ENCODE data around the gene PODNL1.

DNA sequence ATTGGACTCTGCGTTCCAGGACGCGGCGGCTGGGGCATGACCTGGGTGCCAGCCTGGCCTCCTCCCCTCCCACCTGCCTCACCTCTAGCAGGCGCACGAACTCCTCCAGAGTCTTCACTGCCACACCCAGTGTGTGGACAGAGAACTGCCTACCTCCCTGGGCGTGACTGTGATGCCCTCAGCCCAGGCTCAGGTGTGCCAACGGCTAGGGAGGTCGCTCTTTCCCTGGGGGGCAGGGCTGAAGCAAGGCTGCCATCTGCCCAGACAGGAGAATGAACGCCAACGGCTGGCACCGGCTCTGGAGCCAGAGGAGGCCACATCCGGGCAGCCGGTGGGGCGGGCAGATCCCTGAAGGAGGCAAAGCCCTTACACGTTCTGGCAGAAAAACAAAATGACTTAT is 49.9 kb downstream of the PODNL1 start:
- no peak for TF ChIP-seq CTCF (conservative IDR thresholded peaks at IDR 0.05; ENCODE audit: low read depth in 2 of 2)
- TF ChIP-seq POLR2AphosphoS5 (IDR thresholded peaks at IDR 0.05; ENCODE audit: low read depth), result no peak
- TF ChIP-seq EZH2phosphoT487 (IDR thresholded peaks at IDR 0.05; ENCODE audit: unreplicated experiment), result no peak
- TF ChIP-seq EZH2 (IDR thresholded peaks at IDR 0.05; ENCODE audit: low read depth, unreplicated experiment), result no peak
- TF ChIP-seq NANOG (IDR thresholded peaks at IDR 0.05; ENCODE audit: borderline replicate concordance), result no peak
- TF ChIP-seq, protein P1, sequence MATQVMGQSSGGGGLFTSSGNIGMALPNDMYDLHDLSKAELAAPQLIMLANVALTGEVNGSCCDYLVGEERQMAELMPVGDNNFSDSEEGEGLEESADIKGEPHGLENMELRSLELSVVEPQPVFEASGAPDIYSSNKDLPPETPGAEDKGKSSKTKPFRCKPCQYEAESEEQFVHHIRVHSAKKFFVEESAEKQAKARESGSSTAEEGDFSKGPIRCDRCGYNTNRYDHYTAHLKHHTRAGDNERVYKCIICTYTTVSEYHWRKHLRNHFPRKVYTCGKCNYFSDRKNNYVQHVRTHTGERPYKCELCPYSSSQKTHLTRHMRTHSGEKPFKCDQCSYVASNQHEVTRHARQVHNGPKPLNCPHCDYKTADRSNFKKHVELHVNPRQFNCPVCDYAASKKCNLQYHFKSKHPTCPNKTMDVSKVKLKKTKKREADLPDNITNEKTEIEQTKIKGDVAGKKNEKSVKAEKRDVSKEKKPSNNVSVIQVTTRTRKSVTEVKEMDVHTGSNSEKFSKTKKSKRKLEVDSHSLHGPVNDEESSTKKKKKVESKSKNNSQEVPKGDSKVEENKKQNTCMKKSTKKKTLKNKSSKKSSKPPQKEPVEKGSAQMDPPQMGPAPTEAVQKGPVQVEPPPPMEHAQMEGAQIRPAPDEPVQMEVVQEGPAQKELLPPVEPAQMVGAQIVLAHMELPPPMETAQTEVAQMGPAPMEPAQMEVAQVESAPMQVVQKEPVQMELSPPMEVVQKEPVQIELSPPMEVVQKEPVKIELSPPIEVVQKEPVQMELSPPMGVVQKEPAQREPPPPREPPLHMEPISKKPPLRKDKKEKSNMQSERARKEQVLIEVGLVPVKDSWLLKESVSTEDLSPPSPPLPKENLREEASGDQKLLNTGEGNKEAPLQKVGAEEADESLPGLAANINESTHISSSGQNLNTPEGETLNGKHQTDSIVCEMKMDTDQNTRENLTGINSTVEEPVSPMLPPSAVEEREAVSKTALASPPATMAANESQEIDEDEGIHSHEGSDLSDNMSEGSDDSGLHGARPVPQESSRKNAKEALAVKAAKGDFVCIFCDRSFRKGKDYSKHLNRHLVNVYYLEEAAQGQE (IDR thresholded peaks at IDR 0.05; ENCODE audit: unreplicated experiment), result no peak
- no peak for TF ChIP-seq JUNB (IDR thresholded peaks at IDR 0.05; ENCODE audit: unreplicated experiment)
